HepG2 (cell line): ENCODE results near the gene USP35. TPM values are rescaled to one million over a fixed set of nuclear protein-coding genes. Genes with fewer than 3 reads are reported as not detected.

Experiments
- CREM ChIP-seq, 2 experiments: sonication (generic) in 1 of 2; formaldehyde crosslinking in 1 of 2; IDR thresholded peaks; 2 replicates each; pipeline versions ENCODE4 v1.4.0 to v1.6.1; 2016 to 2020; ENCODE audit warnings: antibody characterized with exemption in 1 of 2, mild to moderate bottlenecking in 1 of 2, missing genetic modification reagents in 1 of 2
- DMAP1 ChIP-seq: IDR thresholded peaks from 2 replicates; pipeline ENCODE4 v1.6.1; 2016
- GABPA ChIP-seq, 2 experiments: IDR thresholded peaks; 2 replicates each; pipeline ENCODE4 v1.6.1; 2011 to 2016; ENCODE audit warnings: low read depth in 2 of 2, low read length in 1 of 2, missing biosample characterization in 1 of 2, missing genetic modification characterization in 1 of 2
- HNF4A ChIP-seq: sonication (generic); formaldehyde crosslinking; IDR thresholded peaks from 2 replicates; pipeline ENCODE4 v1.4.0; 2020; ENCODE audit warnings: missing genetic modification reagents
- HNRNPLL ChIP-seq: fragments of 200-400 bp; formaldehyde crosslinking; IDR thresholded peaks from 2 replicates; pipeline ENCODE4 v1.6.1; 2017; ENCODE audit warnings: mild to moderate bottlenecking, low read depth, low read length; ENCODE audit not compliant: poor library complexity, severe bottlenecking
- MLX ChIP-seq: IDR thresholded peaks from 2 replicates; pipeline ENCODE4 v1.6.1; 2016
- MYC ChIP-seq: sonication (generic); formaldehyde crosslinking; IDR thresholded peaks from 2 replicates; pipeline ENCODE4 v1.9.0; 2021; ENCODE audit warnings: missing genetic modification reagents, borderline replicate concordance
- NR2F2 ChIP-seq: IDR thresholded peaks from 2 replicates; pipeline ENCODE4 v1.6.1; 2012; ENCODE audit warnings: low read depth, inconsistent platforms, borderline replicate concordance
- ONECUT2 ChIP-seq: sonication (generic); formaldehyde crosslinking; IDR thresholded peaks from 2 replicates; pipeline ENCODE4 v1.4.0; 2020; ENCODE audit warnings: missing genetic modification reagents
- PAWR ChIP-seq: sonication (generic); formaldehyde crosslinking; IDR thresholded peaks from 2 replicates; pipeline ENCODE4 v1.4.0; 2020; ENCODE audit warnings: missing genetic modification reagents, mild to moderate bottlenecking, borderline replicate concordance
- POLR2G ChIP-seq: fragments of 200-400 bp; formaldehyde crosslinking; IDR thresholded peaks from 2 replicates; pipeline ENCODE4 v1.6.1; 2018; ENCODE audit warnings: mild to moderate bottlenecking, low read depth, low read length, moderate library complexity
- RAD21 ChIP-seq: fragments of 450-650 bp; formaldehyde crosslinking; IDR thresholded peaks from 2 replicates; pipeline ENCODE4 v1.5.0; 2020; ENCODE audit warnings: mild to moderate bottlenecking
- REL ChIP-seq: sonication (generic); formaldehyde crosslinking; conservative IDR thresholded peaks from 2 replicates; pipeline ENCODE4 v1.8.0; 2022; ENCODE audit warnings: mild to moderate bottlenecking, missing genetic modification reagents, moderate library complexity
- RFXAP ChIP-seq: sonication (generic); formaldehyde crosslinking; IDR thresholded peaks from 2 replicates; pipeline ENCODE4 v1.4.0; 2020; ENCODE audit warnings: missing genetic modification reagents, borderline replicate concordance
- SRY ChIP-seq: sonication (generic); formaldehyde crosslinking; IDR thresholded peaks from 2 replicates; pipeline ENCODE4 v1.8.0; 2022; ENCODE audit warnings: mild to moderate bottlenecking, missing genetic modification reagents
- ZGPAT ChIP-seq: IDR thresholded peaks from 2 replicates; pipeline ENCODE4 v1.6.1; 2016; ENCODE audit warnings: mild to moderate bottlenecking
- ZKSCAN1 ChIP-seq: fragments of 150-350 bp; IDR thresholded peaks from 2 replicates; pipeline ENCODE4 v1.6.1; 2014; ENCODE audit warnings: low read length
- ZNF256 ChIP-seq: sonication (generic); formaldehyde crosslinking; conservative IDR thresholded peaks from 2 replicates; pipeline ENCODE4 v1.4.0; 2020; ENCODE audit warnings: missing genetic modification reagents
- ZNF282 ChIP-seq: fragments of 450-650 bp; IDR thresholded peaks from 2 replicates; pipeline ENCODE4 v1.6.1; 2018; ENCODE audit not compliant: partially characterized antibody
- ZNF292 ChIP-seq: sonication (generic); formaldehyde crosslinking; IDR thresholded peaks from 2 replicates; pipeline ENCODE4 v1.8.1; 2022; ENCODE audit warnings: mild to moderate bottlenecking, low read depth, missing genetic modification reagents, borderline replicate concordance
- ZNF30 ChIP-seq: sonication (generic); formaldehyde crosslinking; IDR thresholded peaks from 2 replicates; pipeline ENCODE4 v1.5.0; 2020; ENCODE audit warnings: mild to moderate bottlenecking, missing genetic modification reagents
- ZNF350 ChIP-seq: sonication (generic); formaldehyde crosslinking; IDR thresholded peaks from 2 replicates; pipeline ENCODE4 v1.4.0; 2020; ENCODE audit warnings: mild to moderate bottlenecking, low read depth, missing genetic modification reagents, borderline replicate concordance
- ZNF570 ChIP-seq: sonication (generic); formaldehyde crosslinking; IDR thresholded peaks from 2 replicates; pipeline ENCODE4 v1.4.0; 2020; ENCODE audit warnings: mild to moderate bottlenecking, missing genetic modification reagents, borderline replicate concordance
- polyA plus RNA-seq, 8 experiments: library from polyadenylated mRNA; depleted of rRNA in 3 of 8; stranded (reverse) in 7 of 8; unstranded in 1 of 8; fragments of >200 nt; fragmentation: Illumina TruSeq in 4 of 8; extraction: Trizol in 4 of 8; gene quantifications; 2 replicates each; pipeline versions ENCODE4 v1.2.1 to v1.2.3, GENCODE V29; 2011 to 2016; ENCODE audit warnings: low read depth in 4 of 8, missing spikeins in 1 of 8, mixed read lengths in 1 of 8; ENCODE audit not compliant: insufficient read depth in 1 of 8
- total RNA-seq, 5 experiments: library from RNA; depleted of rRNA; stranded (reverse); fragments of >200 nt; fragmentation: Illumina TruSeq; extraction: Trizol; gene quantifications; 2 replicates each; pipeline ENCODE4 v1.2.3, GENCODE V29; 2016; ENCODE audit warnings: low read depth in 1 of 5
- TF ChIP-seq, protein P1 (sequence below): sonication (generic); formaldehyde crosslinking; IDR thresholded peaks from 2 replicates; pipeline ENCODE4 v1.4.0; 2020; ENCODE audit warnings: mild to moderate bottlenecking, missing genetic modification reagents, borderline replicate concordance
- TF ChIP-seq, protein P2 (sequence below): sonication (generic); formaldehyde crosslinking; IDR thresholded peaks from 2 replicates; pipeline ENCODE4 v1.4.0; 2020; ENCODE audit warnings: missing genetic modification reagents

USP35 gene
- total and polyA plus RNA-seq, 2 of the 13 experiments (the other 11 are each of a cell fraction or from before 2014, with no cell fraction given), result 4.6 to 7.7 TPM

- TF ChIP-seq HNRNPLL (no peak), ONECUT2 (CRISPR knock-in tag) (no peak), RFXAP (CRISPR knock-in tag) (no peak), ZNF256 (CRISPR knock-in tag) (no peak), POLR2G (peak; percentile 54; the same call in 1 of the 2 replicates), SRY (no peak), PAWR (CRISPR knock-in tag) (no peak), ZNF350 (CRISPR knock-in tag) (peak; percentile 51; the same call in 1 of the 2 replicates), ZNF282 (no peak), ZKSCAN1 (no peak), DMAP1 (peak; percentile 51; the same call in 1 of the 2 replicates), MYC (CRISPR knock-in tag) (no peak), REL (CRISPR knock-in tag) (no peak), GABPA (IDR thresholded peaks at IDR 0.05; ENCODE audit: low read depth, low read length) (peak; percentile 25; the same call in 1 of the 2 replicates), GABPA (CRISPR knock-in tag; IDR thresholded peaks at IDR 0.05; ENCODE audit: low read depth) (peak; percentile 74), NR2F2 (peak; percentile 34; the same call in 1 of the 2 replicates), ZGPAT (CRISPR knock-in tag) (peak; percentile 47), CREM (IDR thresholded peaks at IDR 0.05) (peak; percentile 52; the same call in 1 of the 2 replicates), CREM (CRISPR knock-in tag; IDR thresholded peaks at IDR 0.05) (no peak), HNF4A (CRISPR knock-in tag) (peak; percentile 92), ZNF292 (CRISPR knock-in tag) (peak; percentile 86; the same call in 1 of the 2 replicates), ZNF30 (CRISPR knock-in tag) (no peak), ZNF570 (no peak), MLX (CRISPR knock-in tag) (0 out of 2 replicates have a peak, but pooled peaks have one; percentile 50), RAD21 (CRISPR knock-in tag) (peak; percentile 34; the same call in 1 of the 2 replicates)
- TF ChIP-seq, protein P1, sequence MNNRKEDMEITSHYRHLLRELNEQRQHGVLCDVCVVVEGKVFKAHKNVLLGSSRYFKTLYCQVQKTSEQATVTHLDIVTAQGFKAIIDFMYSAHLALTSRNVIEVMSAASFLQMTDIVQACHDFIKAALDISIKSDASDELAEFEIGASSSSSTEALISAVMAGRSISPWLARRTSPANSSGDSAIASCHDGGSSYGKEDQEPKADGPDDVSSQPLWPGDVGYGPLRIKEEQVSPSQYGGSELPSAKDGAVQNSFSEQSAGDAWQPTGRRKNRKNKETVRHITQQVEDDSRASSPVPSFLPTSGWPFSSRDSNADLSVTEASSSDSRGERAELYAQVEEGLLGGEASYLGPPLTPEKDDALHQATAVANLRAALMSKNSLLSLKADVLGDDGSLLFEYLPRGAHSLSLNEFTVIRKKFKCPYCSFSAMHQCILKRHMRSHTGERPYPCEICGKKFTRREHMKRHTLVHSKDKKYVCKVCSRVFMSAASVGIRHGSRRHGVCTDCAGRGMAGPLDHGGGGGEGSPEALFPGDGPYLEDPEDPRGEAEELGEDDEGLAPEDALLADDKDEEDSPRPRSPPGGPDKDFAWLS (CRISPR knock-in tag), result no peak
- TF ChIP-seq, protein P2, sequence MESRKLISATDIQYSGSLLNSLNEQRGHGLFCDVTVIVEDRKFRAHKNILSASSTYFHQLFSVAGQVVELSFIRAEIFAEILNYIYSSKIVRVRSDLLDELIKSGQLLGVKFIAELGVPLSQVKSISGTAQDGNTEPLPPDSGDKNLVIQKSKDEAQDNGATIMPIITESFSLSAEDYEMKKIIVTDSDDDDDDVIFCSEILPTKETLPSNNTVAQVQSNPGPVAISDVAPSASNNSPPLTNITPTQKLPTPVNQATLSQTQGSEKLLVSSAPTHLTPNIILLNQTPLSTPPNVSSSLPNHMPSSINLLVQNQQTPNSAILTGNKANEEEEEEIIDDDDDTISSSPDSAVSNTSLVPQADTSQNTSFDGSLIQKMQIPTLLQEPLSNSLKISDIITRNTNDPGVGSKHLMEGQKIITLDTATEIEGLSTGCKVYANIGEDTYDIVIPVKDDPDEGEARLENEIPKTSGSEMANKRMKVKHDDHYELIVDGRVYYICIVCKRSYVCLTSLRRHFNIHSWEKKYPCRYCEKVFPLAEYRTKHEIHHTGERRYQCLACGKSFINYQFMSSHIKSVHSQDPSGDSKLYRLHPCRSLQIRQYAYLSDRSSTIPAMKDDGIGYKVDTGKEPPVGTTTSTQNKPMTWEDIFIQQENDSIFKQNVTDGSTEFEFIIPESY (CRISPR knock-in tag), result peak; percentile 60
Measured at GRCh38 chr11:78202733-78203167, 14.0 kb downstream of the USP35 start (continued).
